Spleen (tissue), 11 donors: ENCODE data around the gene IL17C. TPM values are rescaled to one million over a fixed set of nuclear protein-coding genes. Genes with fewer than 3 reads are reported as not detected.

Source experiments
- DNase-seq: peaks from one replicate; pipeline ENCODE4 v3.0.0-alpha.2; 2020
- H3K27ac ChIP-seq, 8 donors: fragments of 200-600 bp; sonication (generic) in 7 of 8; 1 replicate in 4 of 8; 2 replicates in 4 of 8; pipeline versions ENCODE4 v1.5.0 to v1.8.0; 2016 to 2021; ENCODE audit warnings: inconsistent platforms in 4 of 8, mild to moderate bottlenecking in 4 of 8, moderate library complexity in 1 of 8
- H3K27me3 ChIP-seq, 7 donors: fragments of 200-600 bp; sonication (generic) in 6 of 7; replicated peaks in 1 of 7; 1 replicate in 4 of 7; 2 replicates in 3 of 7; pipeline versions ENCODE4 v1.5.0 to v1.8.0; 2016 to 2021; ENCODE audit warnings: inconsistent platforms in 3 of 7, mild to moderate bottlenecking in 1 of 7
- H3K36me3 ChIP-seq, 6 donors: fragments of 200-600 bp; sonication (generic) in 5 of 6; 1 replicate in 4 of 6; 2 replicates in 2 of 6; pipeline versions ENCODE4 v1.5.0 to v1.8.0; 2016 to 2021; ENCODE audit warnings: inconsistent platforms in 2 of 6
- H3K4me1 ChIP-seq, 6 donors: fragments of 200-600 bp; sonication (generic) in 5 of 6; 1 replicate in 3 of 6; 2 replicates in 3 of 6; pipeline versions ENCODE4 v1.5.0 to v1.8.0; 2016 to 2021; ENCODE audit warnings: inconsistent platforms in 3 of 6
- H3K4me3 ChIP-seq, 8 donors: fragments of 200-600 bp; sonication (generic) in 7 of 8; 1 replicate in 4 of 8; 2 replicates in 4 of 8; pipeline versions ENCODE4 v1.5.0 to v1.8.0; 2016 to 2021; ENCODE audit warnings: inconsistent platforms in 4 of 8, mild to moderate bottlenecking in 4 of 8, moderate library complexity in 2 of 8
- H3K9me3 ChIP-seq, 8 donors: fragments of 200-600 bp; sonication (generic) in 7 of 8; 1 replicate in 4 of 8; 2 replicates in 4 of 8; pipeline versions ENCODE4 v1.5.0 to v1.8.0; 2016 to 2021; ENCODE audit warnings: inconsistent platforms in 4 of 8
- POLR2A ChIP-seq, 3 donors: fragments of 450-650 bp; IDR thresholded peaks; one replicate each; pipeline ENCODE4 v1.5.1; 2017; ENCODE audit warnings: antibody characterized with exemption in 3 of 3, mild to moderate bottlenecking in 1 of 3
- POLR2AphosphoS5 ChIP-seq, 3 donors: sonication (generic); formaldehyde crosslinking; IDR thresholded peaks; one replicate each; pipeline ENCODE4 v1.5.1; 2017; ENCODE audit warnings: antibody characterized with exemption in 3 of 3
- WGBS, 5 donors: extraction: QIAGEN DNeasy Blood & Tissue Kit in 3 of 5; methylation state at CpG; one replicate each; pipeline versions ENCODE4 v1.1.5 to v1.1.7; 2013 to 2018; 5-methylcytosine and 5-hydroxymethylcytosine counted together
- intact Hi-C: fragments of 100-400 bp; cut with DNase I; formaldehyde crosslinking; loops from one replicate; pipeline ENCODE4 v1.15.0; 2023; ENCODE audit warnings: low total_unique reads
- polyA plus RNA-seq, 3 donors: library from polyadenylated mRNA; stranded (reverse); fragments of 200-250 nt; gene quantifications; one replicate each; pipeline ENCODE4 v1.2.1, GENCODE V29; 2013
- total RNA-seq, 7 donors: library from RNA; depleted of rRNA in 3 of 7; stranded (reverse); fragments of >200 nt in 3 of 7; fragmentation: NEBNext Ultra II Directional in 4 of 7; extraction: Animal tissue kit (Norgen Biotek cat#: 25700) in 4 of 7; gene quantifications; one replicate each; pipeline versions ENCODE4 v1.1.0 to v1.2.1, GENCODE V29; 2016 to 2021
- TF ChIP-seq, protein P1 (sequence below), 11 experiments: fragments of 200-600 bp in 7 of 11; fragments of 450-650 bp in 4 of 11; sonication (generic) in 4 of 11; IDR thresholded peaks in 8 of 11; conservative IDR thresholded peaks in 3 of 11; 1 replicate in 7 of 11; 2 replicates in 4 of 11; pipeline versions ENCODE4 v1.4.0 to v1.8.0; 2016 to 2021; ENCODE audit warnings: antibody characterized with exemption in 11 of 11, inconsistent platforms in 4 of 11, mild to moderate bottlenecking in 1 of 11
- donor health status: healthy with polysubstance abuse.
- donor health status: DM: no; HTN: no; CAD: no; lungs with moderate emphysema.
- donor health status: DM: no; HTN: no; CAD: no.
- donor health status: Bipolar disorder and iron deficiency.
- donor health status: healthy.
- donor health status: DM: no; HTN: no; CAD: no.
- donor health status: DM: yes; HTN: yes; CAD: no.

The IL17C gene
- total and polyA plus RNA-seq, 10 donors, result 0.39 to 1.2 (median 0.64) TPM; not detected in 5

DNA sequence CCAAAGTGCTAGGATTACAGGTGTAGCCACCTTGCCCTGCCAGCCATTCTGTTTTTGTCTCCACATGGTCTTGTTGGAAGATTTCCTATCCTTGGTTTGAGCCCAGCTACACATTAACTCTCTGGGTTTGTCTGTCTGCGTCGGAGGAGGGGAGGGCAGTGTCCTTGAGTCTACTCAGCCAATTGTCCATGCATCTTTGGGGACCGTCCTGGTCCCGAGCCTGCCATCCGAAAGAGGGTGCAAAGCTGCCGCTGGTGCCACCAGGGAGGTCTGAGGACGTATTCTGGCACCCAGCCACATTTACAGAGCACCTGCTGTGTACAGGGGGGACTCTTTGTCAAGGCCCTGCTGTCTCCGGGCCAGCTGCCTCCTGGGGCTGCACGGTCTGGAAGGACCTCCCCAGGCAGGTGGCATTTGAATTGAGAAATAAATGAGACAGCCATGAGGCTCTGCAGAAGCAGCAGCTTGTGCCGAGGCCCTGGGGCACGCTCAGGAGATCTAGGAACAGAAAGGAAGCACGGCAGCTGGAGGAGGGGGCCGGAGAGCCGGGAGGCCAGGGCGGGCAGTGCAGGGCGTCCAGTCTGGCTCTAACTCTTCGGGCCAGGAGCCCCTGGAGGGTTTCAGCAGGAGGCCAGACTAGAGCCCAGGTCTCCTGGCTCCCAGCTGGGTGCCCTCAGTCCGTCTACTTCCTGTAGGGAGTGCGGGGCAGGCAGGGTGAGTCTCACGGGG, 11.0 kb downstream of the IL17C start:
- Histone ChIP-seq H3K27me3 (no peaks in the 10 kb centered on the region), H3K9me3 (no peaks in the 10 kb centered on the region), H3K27ac (peak overlapping the region; percentile 85 to 99 (median 96)), H3K36me3 (peaks cover 0 to 76% (median 34%) of the 10 kb centered on the region in 6 donors), H3K4me3 (peak overlapping the region; percentile 82 to 97 (median 89)), H3K4me1 (peaks cover 30 to 90% (median 61%) of the 10 kb centered on the region in 6 donors)
- WGBS, 5 donors, result 63 to 71% (median 65%) methylated on average over 15 to 20 of the region's 20 CpGs
- TF ChIP-seq, protein P1, sequence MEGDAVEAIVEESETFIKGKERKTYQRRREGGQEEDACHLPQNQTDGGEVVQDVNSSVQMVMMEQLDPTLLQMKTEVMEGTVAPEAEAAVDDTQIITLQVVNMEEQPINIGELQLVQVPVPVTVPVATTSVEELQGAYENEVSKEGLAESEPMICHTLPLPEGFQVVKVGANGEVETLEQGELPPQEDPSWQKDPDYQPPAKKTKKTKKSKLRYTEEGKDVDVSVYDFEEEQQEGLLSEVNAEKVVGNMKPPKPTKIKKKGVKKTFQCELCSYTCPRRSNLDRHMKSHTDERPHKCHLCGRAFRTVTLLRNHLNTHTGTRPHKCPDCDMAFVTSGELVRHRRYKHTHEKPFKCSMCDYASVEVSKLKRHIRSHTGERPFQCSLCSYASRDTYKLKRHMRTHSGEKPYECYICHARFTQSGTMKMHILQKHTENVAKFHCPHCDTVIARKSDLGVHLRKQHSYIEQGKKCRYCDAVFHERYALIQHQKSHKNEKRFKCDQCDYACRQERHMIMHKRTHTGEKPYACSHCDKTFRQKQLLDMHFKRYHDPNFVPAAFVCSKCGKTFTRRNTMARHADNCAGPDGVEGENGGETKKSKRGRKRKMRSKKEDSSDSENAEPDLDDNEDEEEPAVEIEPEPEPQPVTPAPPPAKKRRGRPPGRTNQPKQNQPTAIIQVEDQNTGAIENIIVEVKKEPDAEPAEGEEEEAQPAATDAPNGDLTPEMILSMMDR (IDR thresholded peaks at IDR 0.05 in 8 of 11, conservative IDR thresholded peaks at IDR 0.05 in 3 of 11), result no peak
- TF ChIP-seq POLR2A (IDR thresholded peaks at IDR 0.05) (no peak), POLR2AphosphoS5 (IDR thresholded peaks at IDR 0.05) (no peak)
- intact Hi-C loops, result no loop called here
- DNase-seq, result peak; percentile 79

DNA sequence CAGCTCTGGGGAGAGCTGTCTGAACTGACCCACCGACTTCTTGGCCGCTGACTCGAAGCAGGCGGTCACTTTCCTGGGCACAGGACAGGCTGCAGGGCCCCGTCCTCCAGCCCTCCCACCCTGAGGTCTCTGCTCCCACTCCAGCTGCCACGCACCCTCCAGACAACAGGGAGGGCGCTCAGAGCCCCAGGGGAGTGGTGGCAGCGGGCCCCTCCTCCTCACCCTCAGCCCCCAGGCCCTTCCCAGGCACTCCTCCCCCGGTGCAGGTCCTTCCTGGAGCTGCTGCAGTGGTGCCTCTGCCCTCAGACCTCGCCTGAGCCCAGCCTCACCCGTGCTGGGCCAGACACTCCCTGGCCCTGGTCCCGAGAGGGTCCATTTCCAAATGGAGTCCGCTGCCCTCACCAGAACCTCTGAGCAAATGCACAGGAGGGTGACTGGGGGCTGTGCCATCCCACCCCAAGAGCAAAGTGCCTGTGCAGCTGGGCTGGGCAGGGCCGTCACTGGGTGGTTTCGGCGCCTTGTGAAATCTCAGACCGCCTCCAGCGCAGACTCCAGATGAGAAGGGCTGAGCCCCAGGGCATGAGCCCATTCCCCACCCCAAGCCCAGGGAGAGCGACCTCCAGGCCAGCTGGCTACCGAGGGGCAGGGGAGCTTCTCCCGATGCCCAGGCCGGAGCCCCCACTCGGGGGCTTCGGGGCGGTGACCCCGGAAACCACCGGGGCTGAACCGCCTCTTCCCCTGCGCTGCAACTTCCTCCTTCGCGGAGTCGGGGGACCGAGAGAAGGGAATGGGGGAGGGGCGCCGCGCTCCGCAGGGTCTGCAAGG, 11.8 kb downstream of the IL17C start:
- 1 to 19% (median 7%) methylated on average over 23 to 37 of the region's 37 CpGs for WGBS, 5 donors
- peak; percentile 95 for DNase-seq
- Histone ChIP-seq H3K4me3 (peak overlapping the region; percentile 82 to 97 (median 89)), H3K4me1 (peaks cover 30 to 83% (median 61%) of the 10 kb centered on the region in 6 donors), H3K27me3 (no peaks in the 10 kb centered on the region), H3K9me3 (no peaks in the 10 kb centered on the region), H3K27ac (peak overlapping the region; percentile 85 to 99 (median 96)), H3K36me3 (peaks cover 0 to 76% (median 35%) of the 10 kb centered on the region in 6 donors)
- TF ChIP-seq POLR2A (IDR thresholded peaks at IDR 0.05), result no peak
- TF ChIP-seq, protein P1 (IDR thresholded peaks at IDR 0.05 in 8 of 11, conservative IDR thresholded peaks at IDR 0.05 in 3 of 11), result no peak
- TF ChIP-seq POLR2AphosphoS5 (IDR thresholded peaks at IDR 0.05), result peak in 1 of 3 donors; percentile 13
- intact Hi-C loops, result loop anchor here (10.0 kb wide), 1 partner anchor 55 kb away; the partner anchor contains the start of genes CTU2 and RNF166

DNA sequence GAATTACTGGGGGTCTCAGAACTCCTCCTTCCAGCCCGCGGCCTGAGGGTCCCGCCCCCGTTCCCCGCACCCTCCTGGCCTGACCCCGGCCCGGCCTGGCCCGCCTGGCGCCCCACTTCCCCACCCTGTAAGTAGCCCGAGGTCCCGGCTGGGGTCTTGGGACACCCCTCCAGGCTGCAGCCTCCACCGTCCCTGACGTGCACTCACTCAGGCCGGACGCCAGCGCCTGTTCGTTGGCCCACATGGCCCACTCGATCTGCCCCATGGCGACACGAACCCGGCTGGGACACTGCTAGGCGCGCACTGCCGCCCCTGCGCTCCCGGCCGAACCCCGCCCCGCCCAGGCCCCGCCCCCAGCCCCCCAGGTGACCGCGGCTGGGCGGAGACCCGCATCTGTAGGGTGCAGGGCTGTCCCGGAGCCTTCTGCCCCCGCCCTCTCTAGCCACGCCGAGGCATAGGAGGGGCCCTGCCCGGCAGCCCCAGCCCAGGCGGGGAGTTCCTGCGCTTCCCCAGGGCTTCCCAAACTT, 12.4 kb downstream of the IL17C start, which contains the start of gene CYBA:
Gene CYBA (minus strand): TSS at position 305 of the 527 bp plus-strand sequence. CDS start 40 bp downstream, at position 265.
- H3K27ac ChIP-seq, result peak within 1 kb of the TSS; percentile 85 to 99 (median 96)

More for the DNA sequence above, 12.4 kb downstream of the IL17C start, which contains the start of gene CYBA:
- Histone ChIP-seq H3K9me3 (no peaks in the 10 kb centered on the region), H3K36me3 (peaks cover 0 to 76% (median 35%) of the 10 kb centered on the region in 6 donors), H3K4me3 (peak within 1 kb of the TSS; percentile 82 to 97 (median 89)), H3K27me3 (no peaks in the 10 kb centered on the region), H3K4me1 (peaks cover 30 to 76% (median 61%) of the 10 kb centered on the region in 6 donors)
- DNase-seq, result peak; percentile 98
- intact Hi-C loops, result loop anchor here (10.0 kb wide), 1 partner anchor 54 kb away; the partner anchor contains the start of genes CTU2 and RNF166
- 0 to 1% (median 0%) methylated on average over 12 to 41 of the region's 41 CpGs for WGBS, 5 donors
- TF ChIP-seq POLR2AphosphoS5 (IDR thresholded peaks at IDR 0.05), result peak; percentile 74 to 92 (median 91)
- TF ChIP-seq POLR2A (IDR thresholded peaks at IDR 0.05), result peak; percentile 29 to 55 (median 37)
- TF ChIP-seq, protein P1 (IDR thresholded peaks at IDR 0.05 in 8 of 11, conservative IDR thresholded peaks at IDR 0.05 in 3 of 11), result peak in 1 of 11 experiments; percentile 13
